Ovary (tissue), 3 donors: ENCODE data around the gene BCAR3.

Source experiments
- EP300 ChIP-seq: sonication (generic); formaldehyde crosslinking; IDR thresholded peaks from one replicate; pipeline ENCODE4 v1.6.1; 2017; ENCODE audit warnings: antibody characterized with exemption
- POLR2A ChIP-seq: fragments of 450-650 bp; IDR thresholded peaks from one replicate; pipeline ENCODE4 v1.6.1; 2017; ENCODE audit warnings: antibody characterized with exemption, mild to moderate bottlenecking, moderate library complexity
- TF ChIP-seq, protein P1 (sequence below), 3 donors: fragments of 450-650 bp in 2 of 3; fragments of 200-600 bp in 1 of 3; IDR thresholded peaks; one replicate each; pipeline versions ENCODE4 v1.5.1 to v1.8.0; 2016 to 2022; ENCODE audit warnings: antibody characterized with exemption in 3 of 3, mild to moderate bottlenecking in 1 of 3
- donor health status: DM: no; HTN: no; CAD: no.

DNA sequence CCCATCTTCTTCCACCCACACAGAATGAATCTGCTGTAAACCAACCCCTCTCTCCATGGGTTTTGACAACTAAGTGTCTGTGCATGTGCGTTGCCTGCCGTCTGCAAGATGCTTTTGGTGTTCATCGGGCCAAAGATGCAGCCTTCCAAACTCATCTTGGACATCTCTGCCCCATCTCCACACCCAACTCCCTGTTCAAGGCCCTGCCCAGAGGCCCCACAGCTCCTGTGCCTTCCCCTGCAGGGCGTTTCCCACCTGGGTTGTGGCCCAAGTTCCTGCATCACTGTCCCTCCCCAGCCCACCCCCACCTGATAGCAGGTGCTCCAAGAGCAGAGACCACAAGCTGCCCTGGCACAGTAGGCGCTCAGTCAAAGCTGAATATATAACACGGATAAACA lies 103.2 kb downstream of the BCAR3 start:
- TF ChIP-seq, protein P1, sequence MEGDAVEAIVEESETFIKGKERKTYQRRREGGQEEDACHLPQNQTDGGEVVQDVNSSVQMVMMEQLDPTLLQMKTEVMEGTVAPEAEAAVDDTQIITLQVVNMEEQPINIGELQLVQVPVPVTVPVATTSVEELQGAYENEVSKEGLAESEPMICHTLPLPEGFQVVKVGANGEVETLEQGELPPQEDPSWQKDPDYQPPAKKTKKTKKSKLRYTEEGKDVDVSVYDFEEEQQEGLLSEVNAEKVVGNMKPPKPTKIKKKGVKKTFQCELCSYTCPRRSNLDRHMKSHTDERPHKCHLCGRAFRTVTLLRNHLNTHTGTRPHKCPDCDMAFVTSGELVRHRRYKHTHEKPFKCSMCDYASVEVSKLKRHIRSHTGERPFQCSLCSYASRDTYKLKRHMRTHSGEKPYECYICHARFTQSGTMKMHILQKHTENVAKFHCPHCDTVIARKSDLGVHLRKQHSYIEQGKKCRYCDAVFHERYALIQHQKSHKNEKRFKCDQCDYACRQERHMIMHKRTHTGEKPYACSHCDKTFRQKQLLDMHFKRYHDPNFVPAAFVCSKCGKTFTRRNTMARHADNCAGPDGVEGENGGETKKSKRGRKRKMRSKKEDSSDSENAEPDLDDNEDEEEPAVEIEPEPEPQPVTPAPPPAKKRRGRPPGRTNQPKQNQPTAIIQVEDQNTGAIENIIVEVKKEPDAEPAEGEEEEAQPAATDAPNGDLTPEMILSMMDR (IDR thresholded peaks at IDR 0.05): no peak
- TF ChIP-seq POLR2A (no peak), EP300 (no peak)
